GM23248 (cell line): Measurements from ENCODE around the gene GPER1.

Source experiments
- EZH2 ChIP-seq: fragments of 200-600 bp; sonication (generic); IDR thresholded peaks from 2 replicates; pipeline ENCODE4 v1.6.1; 2018; ENCODE audit warnings: antibody characterized with exemption, mild to moderate bottlenecking; ENCODE audit not compliant: insufficient read depth, poor library complexity, severe bottlenecking
- EZH2phosphoT487 ChIP-seq: fragments of 200-600 bp; sonication (generic); IDR thresholded peaks from 2 replicates; pipeline ENCODE4 v1.6.1; 2018; ENCODE audit warnings: antibody characterized with exemption, moderate library complexity, mild to moderate bottlenecking, low read depth; ENCODE audit not compliant: insufficient read depth

DNA sequence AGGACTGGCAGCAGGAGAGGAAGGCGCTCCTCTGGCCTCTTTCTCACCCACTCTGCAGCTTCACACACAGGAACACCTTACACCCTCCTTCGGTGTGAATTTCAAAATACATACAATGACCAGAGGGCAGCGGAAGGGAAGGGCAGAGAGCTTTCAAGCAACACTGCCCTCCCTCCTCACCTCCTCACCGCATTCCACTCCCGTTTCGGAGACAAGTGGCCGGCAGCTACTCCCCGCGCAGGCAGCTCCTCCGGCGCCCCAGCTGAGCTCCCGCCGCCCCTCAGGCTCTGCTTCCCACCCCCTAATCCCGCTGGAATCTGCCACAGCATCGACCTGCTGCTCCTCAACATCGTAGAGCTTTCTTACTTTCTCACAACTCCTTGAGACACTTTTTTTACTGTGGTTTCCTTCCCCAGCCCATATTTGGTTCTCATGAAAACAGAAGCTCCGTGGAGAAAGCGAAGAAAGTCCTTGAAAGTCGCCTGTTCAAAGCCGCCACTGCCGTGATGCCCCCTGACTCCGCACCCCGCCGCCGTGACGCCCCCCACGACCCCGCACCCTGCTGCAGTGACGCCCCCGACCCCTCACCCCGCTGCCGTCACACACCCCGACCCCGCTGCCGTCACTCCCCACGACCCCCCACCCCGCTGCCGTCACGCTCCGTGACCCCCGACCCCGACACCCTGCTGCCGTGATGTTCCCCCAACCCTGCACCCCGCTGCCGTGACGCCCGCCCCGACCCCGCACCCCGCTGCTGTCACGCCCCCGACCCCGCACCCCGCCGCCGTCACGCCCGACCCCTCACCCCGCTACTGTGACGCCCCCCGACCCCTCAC is 14.6 kb upstream of the GPER1 start:
- TF ChIP-seq EZH2 (no peak), EZH2phosphoT487 (no peak)
